H1 (cell line): ENCODE measurements around the gene ZXDC. TPM values are rescaled to one million over a fixed set of nuclear protein-coding genes. Genes with fewer than 3 reads are reported as not detected.

Source experiments
- CTCF ChIA-PET: fragments of 300-600 bp; sonication (Branson Sonifier 250); formaldehyde crosslinking; loops from one replicate; lab custom pipeline; 2021; ENCODE audit not compliant: partially characterized antibody; lab: Charles Lee
- POLR2A ChIA-PET: fragments of 300-600 bp; sonication (Branson Sonifier 250); formaldehyde crosslinking; loops from one replicate; lab custom pipeline; 2021; ENCODE audit warnings: inconsistent platforms; ENCODE audit not compliant: partially characterized antibody; lab: Charles Lee
- DNase-seq, 2 experiments: peaks; one replicate each; pipeline versions ENCODE4 v3.0.0 to v3.0.0-alpha.2; 2010 to 2022; ENCODE audit warnings: low spot score in 2 of 2, low read depth in 1 of 2, mixed read lengths in 1 of 2
- FAIRE-seq: peaks from 2 replicates; lab custom pipeline; 2011; peaks lifted over from hg19 to GRCh38; lab: Jason Lieb, UNC
- H2AFZ ChIP-seq: 2 replicates; pipeline ENCODE4 v1.8.1; 2012; ENCODE audit warnings: low read length, inconsistent platforms
- H2AK5ac ChIP-seq: 2 replicates; pipeline ENCODE4 v1.6.1; 2013; ENCODE audit warnings: low read depth, low read length
- H2BK120ac ChIP-seq: replicated peaks from 2 replicates; pipeline ENCODE3; 2013; ENCODE audit warnings: low read depth, low read length, inconsistent platforms
- H2BK12ac ChIP-seq: 2 replicates; pipeline ENCODE4 v1.6.1; 2013; ENCODE audit warnings: low read depth, low read length
- H2BK15ac ChIP-seq: 2 replicates; pipeline ENCODE4 v1.6.1; 2013; ENCODE audit warnings: low read length
- H2BK20ac ChIP-seq: 2 replicates; pipeline ENCODE4 v1.6.1; 2013; ENCODE audit warnings: low read length
- H2BK5ac ChIP-seq: 2 replicates; pipeline ENCODE4 v1.6.1; 2013; ENCODE audit warnings: low read depth, low read length
- H3K14ac ChIP-seq: 2 replicates; pipeline ENCODE4 v1.6.1; 2013; ENCODE audit warnings: inconsistent platforms; ENCODE audit not compliant: insufficient read length
- H3K18ac ChIP-seq: 2 replicates; pipeline ENCODE4 v1.6.1; 2013; ENCODE audit warnings: low read length; ENCODE audit errors: extremely low read depth
- H3K23ac ChIP-seq: 2 replicates; pipeline ENCODE4 v1.6.1; 2013; ENCODE audit warnings: inconsistent platforms; ENCODE audit not compliant: insufficient read length
- H3K23me2 ChIP-seq: 2 replicates; pipeline ENCODE4 v1.6.1; 2013; ENCODE audit warnings: low read depth, low read length
- H3K27ac ChIP-seq: 2 replicates; pipeline ENCODE4 v1.6.1; 2011; ENCODE audit warnings: low read depth, low read length, inconsistent platforms
- H3K27me3 ChIP-seq, 4 experiments: replicated peaks in 1 of 4; 1 replicate in 1 of 4; 2 replicates in 3 of 4; pipeline versions ENCODE4 v1.6.1 to v1.8.1; 2011 to 2013; ENCODE audit warnings: low read length in 3 of 4, mild to moderate bottlenecking in 3 of 4, inconsistent platforms in 2 of 4, mixed read lengths in 2 of 4, moderate library complexity in 1 of 4; ENCODE audit not compliant: control insufficient read depth in 3 of 4, insufficient read depth in 3 of 4; ENCODE audit errors: extremely low read depth in 1 of 4
- H3K36me3 ChIP-seq, 4 experiments: 2 replicates each; pipeline versions ENCODE4 v1.6.1 to v1.8.1; 2011 to 2013; ENCODE audit warnings: mild to moderate bottlenecking in 4 of 4, low read length in 3 of 4, moderate library complexity in 2 of 4, control low read depth in 1 of 4, inconsistent platforms in 1 of 4; ENCODE audit not compliant: insufficient read depth in 4 of 4, control insufficient read depth in 2 of 4
- H3K4ac ChIP-seq: replicated peaks from 2 replicates; pipeline ENCODE3; 2013; ENCODE audit warnings: low read length, low read depth, mixed read lengths, inconsistent platforms; ENCODE audit not compliant: insufficient read length
- H3K4me1 ChIP-seq, 4 experiments: replicated peaks in 1 of 4; 1 replicate in 1 of 4; 2 replicates in 3 of 4; pipeline versions ENCODE4 v1.6.1 to v1.8.1; 2011 to 2013; ENCODE audit warnings: low read length in 3 of 4, inconsistent platforms in 2 of 4, mixed read lengths in 1 of 4; ENCODE audit not compliant: insufficient read depth in 4 of 4, control insufficient read depth in 3 of 4
- H3K4me2 ChIP-seq, 2 experiments: 2 replicates each; pipeline versions ENCODE4 v1.6.1 to v1.8.1; 2011 to 2013; ENCODE audit warnings: low read depth in 2 of 2, low read length in 2 of 2, control low read depth in 1 of 2, inconsistent platforms in 1 of 2, mild to moderate bottlenecking in 1 of 2; ENCODE audit not compliant: insufficient read depth in 1 of 2
- H3K4me3 ChIP-seq, 4 experiments: fragments of 200-600, 300-600 bp in 1 of 4; sonication (generic), shearing (Covaris generic), sonication (Bioruptor Twin) in 1 of 4; 2 replicates each; pipeline versions ENCODE4 v1.5.1 to v1.8.1; 2011 to 2016; ENCODE audit warnings: low read length in 4 of 4, low read depth in 3 of 4, control low read depth in 2 of 4, inconsistent platforms in 2 of 4, mild to moderate bottlenecking in 2 of 4, mixed read lengths in 1 of 4, moderate library complexity in 1 of 4; ENCODE audit not compliant: insufficient read depth in 2 of 4; ENCODE audit errors: extremely low read depth in 1 of 4
- H3K56ac ChIP-seq: replicated peaks from 2 replicates; pipeline ENCODE3; 2013; ENCODE audit warnings: low read depth, mild to moderate bottlenecking, mixed read lengths, low read length, inconsistent platforms; ENCODE audit not compliant: insufficient read length
- H3K79me1 ChIP-seq: 2 replicates; pipeline ENCODE4 v1.6.1; 2013; ENCODE audit warnings: low read depth, low read length, control low read depth
- H3K79me2 ChIP-seq, 2 experiments: 2 replicates each; pipeline versions ENCODE4 v1.6.1 to v1.8.1; 2012 to 2013; ENCODE audit warnings: low read length in 2 of 2, mild to moderate bottlenecking in 2 of 2, inconsistent platforms in 1 of 2; ENCODE audit not compliant: insufficient read depth in 2 of 2, control insufficient read depth in 1 of 2
- H3K9ac ChIP-seq, 4 experiments: replicated peaks in 1 of 4; 1 replicate in 1 of 4; 2 replicates in 3 of 4; pipeline versions ENCODE4 v1.6.1 to v1.8.1; 2011 to 2013; ENCODE audit warnings: low read depth in 3 of 4, low read length in 3 of 4, control low read depth in 2 of 4, mild to moderate bottlenecking in 2 of 4, moderate library complexity in 2 of 4, inconsistent platforms in 1 of 4; ENCODE audit errors: extremely low read depth in 1 of 4
- H3K9me3 ChIP-seq, 2 experiments: 2 replicates each; pipeline versions ENCODE4 v1.6.1 to v1.8.1; 2012 to 2013; ENCODE audit warnings: mild to moderate bottlenecking in 2 of 2, moderate library complexity in 2 of 2, control low read depth in 1 of 2, inconsistent platforms in 1 of 2, low read depth in 1 of 2, low read length in 1 of 2, mixed read lengths in 1 of 2; ENCODE audit not compliant: insufficient read depth in 2 of 2
- H4K20me1 ChIP-seq, 2 experiments: replicated peaks in 1 of 2; 2 replicates each; pipeline versions ENCODE3 to v1.8.1; 2011 to 2013; ENCODE audit warnings: inconsistent platforms in 2 of 2, low read length in 2 of 2, mild to moderate bottlenecking in 1 of 2; ENCODE audit not compliant: insufficient read depth in 2 of 2, control insufficient read depth in 1 of 2
- H4K5ac ChIP-seq: 2 replicates; pipeline ENCODE4 v1.6.1; 2013; ENCODE audit warnings: low read length, low read depth, mixed read lengths, inconsistent platforms; ENCODE audit not compliant: insufficient read length
- H4K8ac ChIP-seq: 2 replicates; pipeline ENCODE4 v1.8.0; 2013; ENCODE audit warnings: mild to moderate bottlenecking, moderate library complexity, low read length, inconsistent platforms; ENCODE audit not compliant: insufficient read depth; ENCODE audit errors: extremely low read depth
- H4K91ac ChIP-seq: replicated peaks from 2 replicates; pipeline ENCODE3; 2013; ENCODE audit warnings: low read length, mixed read lengths, inconsistent platforms; ENCODE audit not compliant: insufficient read length
- BACH1 ChIP-seq: IDR thresholded peaks from 2 replicates; pipeline ENCODE4 v1.6.1; 2012; ENCODE audit warnings: low read length, improper control_type of control experiment
- HDAC2 ChIP-seq, 2 experiments: fragments of 300-600 bp in 1 of 2; sonication (generic) in 1 of 2; IDR thresholded peaks; 2 replicates each; pipeline ENCODE4 v1.6.1; 2011 to 2012; ENCODE audit warnings: low read depth in 2 of 2, low read length in 2 of 2, mild to moderate bottlenecking in 2 of 2, moderate library complexity in 2 of 2, borderline replicate concordance in 1 of 2, inconsistent platforms in 1 of 2
- KDM5A ChIP-seq: fragments of 200-600 bp; IDR thresholded peaks from 2 replicates; pipeline ENCODE4 v1.7.1; 2012; ENCODE audit warnings: mild to moderate bottlenecking, low read length, inconsistent platforms, mixed read lengths
- NANOG ChIP-seq: IDR thresholded peaks from 2 replicates; pipeline ENCODE4 v1.6.1; 2011; ENCODE audit warnings: low read length, low read depth, mild to moderate bottlenecking, inconsistent platforms; ENCODE audit not compliant: insufficient read depth, poor library complexity, severe bottlenecking
- PHF8 ChIP-seq: fragments of 200-600 bp; sonication (generic); conservative IDR thresholded peaks from 2 replicates; pipeline ENCODE4 v1.7.1; 2012; ENCODE audit warnings: low read depth, mild to moderate bottlenecking, inconsistent platforms, low read length, moderate library complexity
- POU5F1 ChIP-seq: IDR thresholded peaks from 2 replicates; pipeline ENCODE4 v1.6.1; 2011; ENCODE audit warnings: low read depth, mild to moderate bottlenecking, low read length, moderate library complexity
- RXRA ChIP-seq: IDR thresholded peaks from 2 replicates; pipeline ENCODE4 v1.6.1; 2011; ENCODE audit warnings: low read depth, mild to moderate bottlenecking, low read length, moderate library complexity; ENCODE audit not compliant: insufficient read depth
- SIRT6 ChIP-seq: IDR thresholded peaks from one replicate; pipeline ENCODE4 v1.7.1; 2012; ENCODE audit warnings: low read length, inconsistent platforms
- SP1 ChIP-seq: IDR thresholded peaks from 2 replicates; pipeline ENCODE4 v1.6.1; 2011; ENCODE audit warnings: low read depth, low read length
- SP2 ChIP-seq: IDR thresholded peaks from 2 replicates; pipeline ENCODE4 v1.6.1; 2012; ENCODE audit warnings: mild to moderate bottlenecking, low read length, inconsistent platforms
- TCF12 ChIP-seq: IDR thresholded peaks from 2 replicates; pipeline ENCODE4 v1.6.1; 2011; ENCODE audit warnings: low read depth, mild to moderate bottlenecking, low read length
- USF2 ChIP-seq: IDR thresholded peaks from 2 replicates; pipeline ENCODE4 v1.6.1; 2011; ENCODE audit warnings: low read length, improper control_type of control experiment
- WGBS, 2 experiments: shearing (Covaris generic) in 1 of 2; methylation state at CpG; one replicate each; pipeline versions ENCODE4 v1.1.6 to v1.1.7; 2013 to 2015; ENCODE audit warnings: low lambda C conversion rate in 2 of 2, mixed read lengths in 2 of 2, inconsistent platforms in 1 of 2, low coverage in 1 of 2, missing lambda C conversion rate in 1 of 2; ENCODE audit not compliant: insufficient replicate concordance in 2 of 2, insufficient coverage in 1 of 2, insufficient read length in 1 of 2; ENCODE audit errors: extremely low coverage in 1 of 2, missing lambda C conversion rate in 1 of 2; 5-methylcytosine and 5-hydroxymethylcytosine counted together
- polyA plus RNA-seq, 7 experiments: library from polyadenylated mRNA; depleted of rRNA in 3 of 7; stranded (reverse) in 5 of 7; unstranded in 2 of 7; fragments of >200 nt in 5 of 7; fragments of 200-250 nt in 2 of 7; gene quantifications; 1 replicate in 5 of 7; 2 replicates in 1 of 7; 4 replicates in 1 of 7; pipeline versions ENCODE4 v1.2.1 to v1.2.3, GENCODE V29; 2011 to 2013; ENCODE audit warnings: missing spikeins in 2 of 7, mixed read lengths in 2 of 7
- total RNA-seq: library from RNA; stranded (reverse); fragmentation: NEBNext Ultra II Directional; extraction: Animal tissue kit (Norgen Biotek cat#: 25700); gene quantifications from 2 replicates; pipeline ENCODE4 v1.2.1, GENCODE V29; 2021

Gene ZXDC
- total and polyA plus RNA-seq, 2 of the 8 experiments (the other 6 are each of a cell fraction or from before 2014, with no cell fraction given), result 12.7 to 24.3 TPM

GRCh38 chr3:126517986-126518778 is 42.5 kb upstream of the ZXDC start:
- Histone ChIP-seq H2BK120ac (no peak overlapping the region), H3K79me1 (no peaks in the 10 kb centered on the region), H3K18ac (no peak overlapping the region), H4K5ac (no peak overlapping the region), H3K27me3 (peaks cover 0 to 5% (median 3%) of the 10 kb centered on the region in 4 experiments; a peak in 5 of 7 replicates), H3K27ac (no peak overlapping the region), H4K8ac (peak overlapping the region; percentile 82; the same call in 1 of the 2 replicates), H3K23ac (no peak overlapping the region), H3K9ac (no peak overlapping the region), H3K4me1 (no peaks in the 10 kb centered on the region; a peak in 1 of 7 replicates), H2BK15ac (no peak overlapping the region), H2BK12ac (no peak overlapping the region), H4K20me1 (no peaks in the 10 kb centered on the region), H2AK5ac (no peak overlapping the region), H3K4me2 (no peak overlapping the region), H2AFZ (no peak overlapping the region), H3K9me3 (no peaks in the 10 kb centered on the region), H3K23me2 (no peaks in the 10 kb centered on the region; the same call in 1 of the 2 replicates), H3K79me2 (no peaks in the 10 kb centered on the region), H4K91ac (no peak overlapping the region), H2BK5ac (no peak overlapping the region), H2BK20ac (no peak overlapping the region), H3K36me3 (no peaks in the 10 kb centered on the region), H3K4me3 (no peak overlapping the region), H3K4ac (no peak overlapping the region), H3K14ac (no peak overlapping the region), H3K56ac (no peak overlapping the region)
- no peak for TF ChIP-seq USF2
- TF ChIP-seq TCF12, result no peak
- TF ChIP-seq POU5F1, result no peak
- TF ChIP-seq SIRT6, result no peak
- TF ChIP-seq NANOG, result no peak
- TF ChIP-seq KDM5A, result no peak
- TF ChIP-seq SP2, result no peak
- TF ChIP-seq SP1, result no peak
- no peak for TF ChIP-seq PHF8
- no peak for TF ChIP-seq BACH1
- TF ChIP-seq RXRA, result no peak
- TF ChIP-seq HDAC2 (IDR thresholded peaks at IDR 0.05; ENCODE audit: borderline replicate concordance in 1 of 2, low read depth in 2 of 2, low read length in 2 of 2), result no peak
- ChIA-PET POLR2A (no interaction called here), CTCF (interaction anchor here (0.7 to 1.2 kb wide), 5 partner anchors 14 to 143 kb away, joined by 3 to 6 read pairs (median 3); no protein-coding TSS in a partner anchor)
- WGBS, 2 experiments, result 87% methylated on average over 15 of the region's 15 CpGs; no CpG with 5 or more reads in 1 of the 2 experiments
- DNase-seq (no peak), FAIRE-seq (no peak)
